MV-4-11 (cell line): Measurements from ENCODE around the gene LCN15.

ENCODE experiments used
- DNase-seq: peaks from one replicate; lab custom pipeline; 2025; lab: John Stamatoyannopoulos, UW

The LCN15 gene

DNA sequence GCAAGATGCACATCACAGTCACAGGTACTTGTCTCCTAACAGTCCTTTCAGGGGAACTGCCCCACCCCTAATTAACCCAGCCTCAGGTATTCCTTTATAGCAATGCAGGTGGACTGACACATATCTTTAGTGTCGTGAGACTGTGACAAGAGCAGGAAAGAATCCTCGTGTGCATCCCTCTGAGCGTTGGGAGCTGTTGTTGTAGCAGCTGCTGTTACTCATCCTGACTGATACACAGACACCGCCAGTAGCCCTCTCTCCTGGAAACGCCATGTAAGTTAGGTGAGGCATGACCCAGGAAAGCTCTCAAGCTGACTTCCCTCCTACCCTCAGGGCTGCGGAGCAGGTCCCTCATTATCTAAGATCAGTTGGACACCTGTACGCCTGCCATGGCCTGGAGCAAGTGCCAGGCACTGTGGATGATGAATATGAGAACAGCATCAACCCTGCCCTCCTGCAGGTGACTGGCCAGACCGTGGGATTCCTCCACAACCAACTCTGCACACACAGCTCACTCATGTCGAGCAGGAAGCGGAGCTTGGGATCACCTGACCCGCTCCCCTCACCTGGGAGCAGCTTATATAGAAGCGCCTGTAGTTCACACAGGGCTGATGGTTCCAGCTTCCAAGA, 10.2 kb upstream of the LCN15 start:
- DNase-seq: no peak

DNA sequence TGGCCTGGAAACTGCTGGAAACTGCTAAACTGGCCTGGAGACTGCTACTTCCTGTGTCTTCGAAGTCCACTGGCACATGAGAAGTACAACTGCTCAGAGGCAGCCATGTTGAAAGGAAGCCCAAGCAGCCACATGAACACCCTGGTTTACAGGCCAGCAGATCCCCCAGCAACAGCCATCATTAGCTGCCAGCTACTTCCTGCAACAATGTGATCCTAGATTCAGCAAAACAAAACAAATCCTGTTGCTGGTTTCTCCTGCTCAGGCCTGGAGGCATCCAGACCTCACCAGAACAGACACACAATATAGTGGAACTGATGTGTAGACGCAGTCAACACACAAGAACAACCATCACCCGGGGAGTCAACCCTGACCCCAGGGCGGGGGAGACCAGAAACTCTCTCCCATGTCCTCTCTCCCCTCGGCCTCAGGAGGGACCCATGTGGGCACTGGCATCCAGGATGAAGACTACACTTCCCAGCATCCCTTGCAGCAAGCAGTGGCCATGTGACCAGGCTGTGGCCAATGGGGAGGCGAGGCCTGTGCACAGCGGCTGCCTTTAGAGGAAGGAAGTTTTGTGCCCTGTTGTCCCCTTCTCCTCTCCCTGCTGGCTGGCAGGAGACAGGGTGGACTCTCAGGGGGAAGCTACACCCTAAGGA, 9.2 kb upstream of the LCN15 start:
- DNase-seq: no peak

DNA sequence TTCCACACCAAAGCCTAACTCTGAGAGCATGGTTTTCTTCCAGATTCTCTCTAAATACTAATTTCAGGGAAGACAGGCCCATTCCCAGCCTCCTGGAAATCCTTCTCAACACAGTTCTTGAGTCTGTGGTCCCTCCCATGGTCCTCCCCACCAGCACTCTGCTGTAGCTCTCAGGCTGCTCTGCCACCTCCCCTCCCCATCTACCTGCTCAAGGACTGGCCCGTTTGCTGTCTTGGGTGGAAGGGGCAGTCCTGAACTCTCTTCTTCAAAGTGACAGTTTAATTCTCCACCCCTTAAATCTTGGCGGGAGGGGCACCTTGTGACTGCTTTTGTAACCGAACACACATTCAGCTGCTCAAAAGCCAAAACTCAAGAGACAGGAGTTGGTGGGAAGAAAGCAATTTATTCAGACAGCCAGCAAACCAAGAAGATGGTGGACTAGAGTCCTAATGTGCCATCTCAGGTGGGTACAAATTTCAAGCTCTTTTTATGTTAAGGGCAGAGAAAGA, 7.6 kb upstream of the LCN15 start:
- no peak for DNase-seq

DNA sequence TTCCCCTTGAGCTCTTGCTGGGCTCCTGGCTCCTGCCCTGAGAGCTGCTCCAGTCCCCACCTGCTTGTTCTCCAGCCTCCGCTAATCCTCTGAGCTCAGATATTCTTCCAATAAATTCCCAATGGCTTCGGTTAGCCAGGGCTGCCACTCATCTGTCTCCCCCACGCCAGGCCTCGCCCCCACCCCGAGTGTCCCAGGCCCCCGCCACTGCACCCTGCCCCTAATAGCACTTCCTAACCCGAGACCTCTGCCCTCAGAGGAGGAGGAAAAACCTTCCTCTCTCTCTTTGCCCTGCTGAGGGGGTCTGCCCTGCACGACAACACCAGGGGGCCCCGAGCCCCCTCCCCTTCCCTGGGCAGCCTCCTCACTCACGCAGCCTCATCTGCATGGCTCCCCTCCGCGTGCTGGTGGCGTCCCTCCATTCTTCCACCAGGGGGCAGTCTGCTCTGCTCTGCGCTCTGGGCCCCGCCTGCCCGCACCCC, 5.4 kb upstream of the LCN15 start:
- DNase-seq: no peak

DNA sequence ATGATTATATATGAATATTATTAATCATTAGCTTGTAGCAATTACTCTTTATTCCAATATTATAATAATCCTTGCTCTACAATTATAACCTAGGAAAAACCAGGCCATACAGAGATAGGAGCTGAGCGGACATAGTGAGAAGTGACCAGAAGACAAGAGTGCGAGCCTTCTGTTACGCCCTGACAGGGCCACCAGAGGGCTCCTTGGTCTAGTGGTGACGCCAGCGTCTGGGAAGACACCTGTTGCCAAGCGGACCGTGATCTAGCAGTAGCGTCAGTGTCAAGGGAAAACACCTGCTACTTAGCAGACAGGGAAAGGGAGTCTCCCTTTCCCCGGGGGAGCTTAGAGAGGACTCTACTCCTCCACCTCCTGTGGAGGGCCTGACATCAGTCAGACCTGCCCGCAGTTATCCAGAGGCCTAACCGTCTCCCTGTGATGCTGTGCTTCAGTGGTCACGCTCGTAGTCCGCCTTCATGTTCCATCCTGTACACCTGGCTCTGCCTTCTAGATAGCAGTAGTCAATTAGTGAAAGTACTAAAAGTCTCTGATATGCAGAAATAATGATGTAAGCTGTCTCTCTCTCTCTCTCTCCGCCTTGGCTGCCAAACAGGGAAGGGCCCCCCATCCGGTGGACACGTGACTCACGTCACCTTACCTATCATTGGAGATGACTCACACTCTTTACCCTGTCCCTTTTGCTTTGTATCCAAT, 2.2 kb upstream of the LCN15 start:
- DNase-seq: peak; percentile 38

DNA sequence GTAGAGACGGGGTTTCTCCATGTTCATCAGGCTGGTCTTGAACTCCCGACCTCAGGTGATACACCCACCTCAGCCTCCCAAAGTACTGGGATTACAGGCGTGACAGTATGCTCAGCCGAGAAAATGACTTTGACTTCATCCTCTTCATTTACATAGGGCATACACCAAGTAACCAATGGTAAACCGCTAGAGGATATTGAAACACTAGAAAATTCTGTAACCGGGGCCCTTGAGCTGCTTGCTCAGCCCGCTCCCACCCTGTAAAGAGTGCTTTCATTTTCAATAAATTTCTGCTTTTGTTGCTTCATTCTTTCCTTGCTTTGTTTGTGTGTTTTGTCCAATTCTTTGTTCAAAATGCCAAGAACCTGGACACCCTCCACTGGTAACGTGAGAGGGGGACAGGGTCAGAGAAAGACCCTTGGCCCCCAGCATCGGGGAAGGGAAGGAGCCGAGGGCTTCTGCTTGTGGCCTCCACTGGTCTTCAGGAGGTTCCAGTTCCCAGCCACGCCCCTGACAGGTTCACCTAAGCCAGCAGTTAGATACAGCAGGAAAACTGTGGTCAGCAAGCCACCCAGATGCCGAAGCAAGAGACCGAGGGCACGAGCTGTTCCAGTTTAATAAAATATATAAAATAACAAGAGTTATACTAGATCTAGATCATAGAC, 1.6 kb upstream of the LCN15 start:
- DNase-seq: peak; percentile 24

DNA sequence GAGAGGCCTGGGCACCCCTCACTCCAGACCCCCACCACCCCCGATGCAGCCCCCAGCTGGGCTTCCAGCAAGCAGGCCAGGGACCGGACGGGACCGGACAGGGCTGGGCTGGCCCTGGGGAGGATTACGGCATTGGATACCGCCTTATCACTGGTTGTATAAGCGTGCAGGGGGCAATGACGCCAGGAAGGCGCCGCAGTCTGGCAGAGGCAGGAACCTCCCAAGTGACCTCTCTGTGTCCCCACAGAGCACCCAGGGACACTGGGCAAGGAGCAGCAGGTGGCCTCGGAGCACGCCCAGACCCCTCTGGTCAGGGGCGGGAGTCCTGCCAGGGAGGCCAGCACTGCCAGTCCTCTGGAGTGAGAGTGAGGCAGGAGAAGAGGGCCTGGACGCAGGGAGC, 723 bp upstream of the LCN15 start:
- DNase-seq: no peak

DNA sequence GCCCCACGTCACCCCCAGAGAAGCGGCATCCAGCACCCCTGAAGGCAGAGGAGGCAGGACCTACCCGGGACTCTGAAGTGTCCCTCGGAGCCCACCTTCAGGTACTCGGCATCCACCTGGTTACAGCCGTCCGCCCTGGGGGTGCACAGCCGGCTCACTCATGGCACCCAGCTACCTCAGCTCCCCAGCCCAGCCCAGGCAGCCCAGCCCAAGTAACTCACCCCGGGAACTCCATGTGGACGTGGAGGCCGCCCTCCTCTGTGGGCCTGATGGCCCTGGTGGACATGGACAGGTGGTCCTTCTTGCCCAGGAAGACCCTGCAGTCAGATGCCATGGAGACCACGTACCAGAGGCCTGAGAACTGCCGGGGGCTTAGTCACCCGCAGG, 676 bp downstream of the LCN15 start:
- no peak for DNase-seq

DNA sequence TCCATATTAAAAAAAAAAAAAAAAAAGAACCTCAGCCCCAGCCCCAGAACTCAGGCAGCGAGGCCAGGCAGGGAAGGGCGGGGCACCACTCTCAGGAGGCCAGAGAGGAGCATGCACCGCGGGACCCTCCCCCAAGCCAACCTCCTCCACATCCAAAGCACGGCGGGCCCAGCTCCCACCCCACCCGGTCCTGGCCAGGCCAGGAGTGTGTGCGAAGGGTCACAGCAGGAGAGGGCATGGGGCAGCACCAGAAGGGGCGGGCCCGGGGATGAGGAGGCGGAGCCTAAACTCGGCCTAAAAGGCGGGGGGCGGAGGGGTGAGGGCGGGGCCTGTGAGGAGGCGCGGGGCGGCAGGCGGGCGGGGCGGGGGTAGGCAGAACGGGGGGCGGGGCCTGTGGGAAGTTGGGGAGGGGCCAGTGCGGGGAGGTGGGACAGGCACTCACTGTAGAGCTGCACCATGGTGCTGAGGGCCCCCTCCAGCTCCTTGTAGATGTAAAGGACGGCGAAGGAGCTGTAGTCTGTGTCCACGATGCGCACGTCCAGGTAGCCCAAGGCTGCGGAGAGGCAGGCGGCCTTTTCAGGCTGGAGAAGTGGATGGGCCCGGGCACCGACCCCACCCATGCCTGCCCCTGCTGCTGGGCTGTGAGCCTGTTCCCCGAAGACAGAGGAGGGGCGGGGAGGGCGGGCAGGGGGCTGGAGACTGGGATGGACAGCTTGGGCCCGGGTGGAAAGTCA, 1.2 kb downstream of the LCN15 start:
- DNase-seq: no peak

DNA sequence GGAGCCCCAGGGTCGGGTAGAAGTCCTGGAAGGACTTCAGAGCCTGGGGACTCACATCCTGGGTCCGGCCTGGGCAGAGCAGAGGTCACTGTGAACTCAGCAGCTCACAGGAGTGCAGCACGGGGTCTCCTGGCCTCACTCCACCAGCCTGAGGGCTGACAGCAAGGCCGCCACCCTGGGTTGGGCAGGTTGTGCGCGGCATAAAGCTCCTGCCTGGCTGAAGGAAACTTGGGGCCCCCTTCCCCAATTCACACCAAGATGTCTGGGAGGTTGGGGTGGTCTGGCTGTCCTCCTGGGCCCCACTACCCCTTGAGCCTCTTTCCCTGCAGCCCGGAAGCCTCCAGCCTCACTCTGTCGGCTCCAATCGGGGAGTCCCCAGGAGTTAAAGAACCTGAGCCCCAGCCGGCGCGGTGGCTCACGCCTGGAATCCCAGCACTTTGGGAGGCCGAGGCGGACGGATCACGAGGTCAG, 2.1 kb downstream of the LCN15 start:
- DNase-seq: no peak

DNA sequence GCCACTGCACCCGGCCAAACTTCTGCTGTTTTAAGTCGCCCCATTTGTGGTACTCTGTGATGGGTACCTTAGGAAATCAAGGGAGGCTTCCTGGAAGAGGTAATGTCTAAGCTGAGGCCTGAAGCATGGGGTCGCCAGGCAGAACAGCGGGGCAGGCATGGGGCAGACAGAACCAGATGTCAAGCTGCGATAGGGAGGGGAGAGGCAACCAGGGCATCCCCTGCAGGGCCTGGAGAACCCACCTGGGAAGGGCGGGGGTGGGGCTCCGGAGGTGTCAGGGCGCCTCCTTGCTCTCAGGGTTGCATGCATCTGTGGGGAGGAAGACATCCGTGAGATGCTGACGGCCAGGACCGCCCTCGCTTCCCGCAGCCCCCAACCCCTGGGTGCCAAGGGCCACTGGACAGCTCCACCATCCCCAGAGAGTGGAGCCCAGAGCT, 2.8 kb downstream of the LCN15 start:
- DNase-seq: no peak

DNA sequence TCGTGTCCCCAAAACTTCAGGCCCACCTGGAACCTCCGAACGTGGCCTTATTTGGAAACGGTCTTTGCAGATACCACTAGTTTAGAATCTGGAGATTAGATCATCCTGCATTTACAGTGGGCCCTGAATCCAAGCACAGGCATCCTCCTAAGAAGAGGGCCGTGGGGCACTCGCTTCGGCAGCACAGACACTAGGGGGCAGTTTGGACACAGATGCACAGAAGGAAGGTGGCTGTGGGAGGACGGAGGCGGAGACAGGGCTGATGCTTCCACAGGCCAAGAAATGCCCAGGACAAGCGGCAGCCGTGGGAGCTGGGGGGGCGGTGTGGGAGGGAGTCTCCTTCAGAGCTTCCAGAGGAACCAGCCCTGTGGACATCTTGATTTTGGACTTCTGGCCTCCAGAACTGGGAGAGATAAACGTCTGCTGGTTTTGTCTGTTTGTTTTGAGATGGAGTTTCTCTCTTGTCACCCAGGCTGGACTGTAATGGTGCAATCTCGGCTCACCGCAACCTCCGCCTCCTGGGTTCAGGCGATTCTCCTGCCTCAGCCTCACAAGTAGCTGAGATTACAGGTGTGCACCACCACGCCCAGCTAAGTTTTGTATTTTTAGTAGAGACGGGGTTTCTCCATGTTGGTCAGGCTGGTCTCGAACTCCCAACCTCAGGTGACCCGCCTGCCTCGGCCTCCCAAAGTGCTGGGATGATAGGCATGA, 3.3 kb downstream of the LCN15 start:
- DNase-seq: peak; percentile 68

DNA sequence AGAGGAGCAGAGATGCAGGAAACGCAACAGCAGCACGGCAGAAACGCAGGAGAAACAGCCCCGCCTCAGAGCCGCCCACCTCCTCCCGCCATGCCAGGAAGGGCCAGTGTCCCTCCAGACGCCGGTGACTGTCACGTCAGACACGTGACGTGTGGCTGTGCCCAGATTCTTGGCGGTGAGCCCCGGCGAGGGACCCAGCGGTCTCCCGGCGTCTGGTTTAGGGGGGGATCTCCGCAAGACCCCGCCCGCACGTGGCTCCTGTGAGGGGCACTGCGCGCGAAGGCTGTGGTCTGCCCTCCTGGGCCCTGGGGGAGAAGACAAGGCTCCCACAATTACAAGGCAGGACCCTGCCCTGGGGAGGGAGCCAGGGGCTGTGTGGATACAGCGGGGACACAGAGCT, 3.9 kb downstream of the LCN15 start:
- no peak for DNase-seq

DNA sequence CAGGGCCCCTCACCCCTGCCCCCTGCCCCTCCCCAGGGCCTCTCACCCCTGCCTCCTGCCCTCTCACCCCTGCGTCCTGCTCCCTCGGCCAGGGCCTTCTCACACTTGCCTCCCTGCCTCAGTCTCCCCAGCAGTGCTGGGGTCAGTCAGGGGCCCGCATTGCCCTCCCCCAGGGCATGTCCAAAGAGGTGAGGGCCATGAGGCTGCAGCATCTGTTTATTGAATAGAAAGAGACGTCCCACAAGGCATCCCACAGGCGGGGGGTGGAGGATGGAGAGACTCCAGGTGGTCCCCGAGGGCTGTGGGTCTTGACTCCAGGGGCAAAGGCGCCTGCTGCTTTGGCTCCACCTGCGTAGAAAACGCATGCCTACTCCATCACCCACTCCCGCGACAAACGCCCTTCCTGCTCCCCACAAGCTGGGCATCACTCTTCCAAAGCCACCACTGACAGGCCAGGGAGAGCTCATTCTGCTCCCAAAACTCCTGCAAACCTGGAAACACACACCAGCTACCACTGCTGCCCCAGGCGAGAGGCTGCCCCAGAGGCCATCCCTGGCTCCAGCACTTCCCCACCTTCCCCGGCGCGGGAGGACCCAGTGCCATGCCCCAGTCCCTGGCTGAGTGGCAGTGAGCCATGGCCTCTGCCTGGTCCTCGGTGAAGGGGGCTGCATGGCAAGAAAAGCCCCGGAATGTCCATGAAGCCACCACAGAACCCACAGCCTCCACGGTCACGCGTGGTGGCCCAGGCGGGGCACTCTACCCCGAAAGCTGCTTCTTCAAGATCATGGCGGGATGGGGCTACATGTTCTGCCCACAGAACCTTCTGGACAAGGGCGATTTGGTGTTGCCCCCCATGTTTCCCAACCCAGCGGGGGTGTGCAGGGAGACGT, 4.6 kb downstream of the LCN15 start:
- DNase-seq: no peak

DNA sequence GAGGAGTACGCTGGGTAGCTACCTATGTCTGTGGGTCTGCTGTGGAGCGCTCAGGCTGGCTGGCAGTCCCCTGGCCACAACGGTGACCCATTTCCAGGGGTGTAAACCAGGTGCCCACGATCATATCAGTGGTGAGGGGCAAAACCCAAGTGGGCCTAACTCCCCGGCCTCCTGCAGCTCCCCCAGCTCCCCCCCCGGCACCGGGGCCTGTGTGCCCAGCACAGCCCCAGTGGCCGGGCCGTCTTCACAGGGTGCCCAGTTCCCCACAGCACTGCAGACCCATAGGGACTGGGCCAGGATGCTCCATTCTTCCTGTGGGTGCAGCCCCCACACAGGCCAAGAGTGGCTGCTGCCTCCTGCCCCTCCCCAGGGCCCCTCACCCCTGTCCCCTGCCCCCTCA, 5.3 kb downstream of the LCN15 start:
- DNase-seq: no peak

DNA sequence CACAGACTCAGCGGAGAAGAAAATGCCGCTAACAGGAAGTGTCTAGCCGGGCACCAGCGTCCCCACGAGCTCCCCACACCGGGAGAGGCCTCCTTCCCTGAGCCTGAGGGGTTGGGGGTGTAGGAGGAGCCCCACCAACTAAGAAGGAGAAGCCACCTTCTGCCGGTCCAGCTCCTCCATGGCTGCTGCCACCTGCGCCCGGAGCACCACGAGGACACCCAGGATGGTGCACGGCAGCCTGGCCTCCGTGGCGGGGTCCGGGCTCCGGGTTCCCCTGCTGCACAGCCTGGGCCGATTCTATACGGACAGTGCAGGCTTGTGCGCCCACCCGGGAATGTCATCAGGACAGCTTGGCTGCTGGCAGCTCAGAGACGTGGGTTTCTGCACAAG, 6.6 kb downstream of the LCN15 start:
- no peak for DNase-seq

DNA sequence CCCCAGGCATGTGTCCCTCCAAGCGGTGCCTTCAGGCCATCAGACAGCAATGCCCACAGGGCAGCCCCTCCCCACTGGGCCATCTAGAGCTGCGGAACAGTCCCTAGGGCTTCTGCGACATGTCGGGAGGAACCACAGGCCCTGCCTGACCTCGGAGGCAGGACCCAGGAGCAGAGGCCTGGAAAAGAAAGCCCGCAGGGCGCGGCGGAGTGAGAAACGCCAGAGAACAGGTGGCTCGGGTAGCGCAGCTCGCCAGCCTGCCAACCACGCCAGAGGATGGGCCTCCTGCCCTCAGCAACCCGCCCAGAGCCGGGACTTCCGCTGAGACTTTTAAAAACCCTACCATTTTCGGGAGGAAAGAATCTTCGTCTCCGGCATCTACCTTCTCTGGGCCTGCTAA, 7.0 kb downstream of the LCN15 start:
- DNase-seq: no peak

DNA sequence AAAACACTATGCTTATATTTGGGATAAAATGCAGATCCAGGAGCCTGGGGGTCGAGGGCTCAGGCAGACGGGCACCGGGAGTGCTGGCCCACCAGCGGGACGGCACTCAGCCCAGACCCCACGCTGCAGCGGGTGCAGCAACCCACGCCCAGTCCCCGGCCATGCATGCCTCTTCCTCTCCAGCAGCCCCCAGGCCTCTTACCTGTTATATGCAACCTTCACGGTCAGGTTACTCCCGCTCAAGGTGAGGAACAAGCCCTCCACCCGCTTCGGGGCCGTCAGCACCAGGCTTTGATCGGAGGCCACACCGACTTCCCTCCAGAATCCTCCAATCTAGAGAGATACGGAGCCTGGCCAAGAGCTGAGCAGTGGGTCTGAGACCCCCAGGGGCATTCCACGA, 7.5 kb downstream of the LCN15 start:
- DNase-seq: no peak

DNA sequence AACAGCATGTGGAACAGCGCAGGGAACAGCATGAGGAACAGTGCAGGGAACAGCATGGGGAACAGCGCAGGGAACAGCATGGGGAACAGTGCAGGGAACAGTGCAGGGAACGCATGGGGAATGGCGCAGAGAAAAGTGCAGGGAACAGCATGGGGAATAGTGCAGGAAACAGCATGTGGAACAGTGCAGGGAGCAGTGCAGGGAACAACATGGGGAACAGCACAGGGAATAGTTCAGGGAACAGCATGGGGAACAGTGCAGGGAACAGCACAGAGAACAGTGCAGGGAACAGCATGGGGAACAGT, 8.2 kb downstream of the LCN15 start:
- no peak for DNase-seq
